ENCODE data around the gene KRT32. TPM values are rescaled to one million over a fixed set of nuclear protein-coding genes. Genes with fewer than 3 reads are reported as not detected.
A peak's percentile ranks its signal among the peaks of the same experiment; 100 is the strongest.

KRT32 gene
- polyA plus RNA-seq, 1 donor (not counting 4 experiments of a cell fraction or from before 2014, with no cell fraction given), result not detected

GRCh38 chr17:41511116-41511515 lies 43.9 kb upstream of the KRT32 start:
- H3K4me1 ChIP-seq (ENCODE audit: control insufficient read depth, extremely low read depth, insufficient read depth, low read length), result peaks cover 33% of the 10 kb centered on the region
- H3K9me1 ChIP-seq (ENCODE audit: control insufficient read depth, extremely low read depth, insufficient read depth, low read length), result peaks cover 2% of the 10 kb centered on the region
- H3K4me2 ChIP-seq (ENCODE audit: control insufficient read depth, extremely low read depth, insufficient read depth, low read depth, low read length), result no peak overlapping the region
- dilution Hi-C loops (cut with MboI; ENCODE audit: extremely low pct_ligation_motif_present, low sequenced_read_pairs), result no loop called here
- H3K27ac ChIP-seq (ENCODE audit: control insufficient read depth, insufficient read depth, low read length), result no peak overlapping the region
- no peak overlapping the region for H3K9ac ChIP-seq (ENCODE audit: control insufficient read depth, extremely low read depth, insufficient read depth, low read length)
- H2AFZ ChIP-seq (ENCODE audit: control insufficient read depth, low read length), result no peak overlapping the region
- H3K79me2 ChIP-seq (ENCODE audit: control insufficient read depth, insufficient read depth, low read length), result no peaks in the 10 kb centered on the region
- no peak overlapping the region for H3K4me3 ChIP-seq (ENCODE audit: control insufficient read depth in 2 of 3, extremely low read depth in 1 of 3, insufficient read depth in 2 of 3, low read depth in 1 of 3, low read length in 3 of 3)
- TF ChIP-seq CTCF (optimal IDR thresholded peaks at IDR 0.05 in 1 of 3, IDR thresholded peaks at IDR 0.05 in 1 of 3, conservative IDR thresholded peaks at IDR 0.05 in 1 of 3; ENCODE audit: extremely low read depth in 1 of 3, insufficient read depth in 2 of 3, low read length in 3 of 3), result no peak
- TF ChIP-seq EZH2 (IDR thresholded peaks at IDR 0.05; ENCODE audit: low read length), result no peak
- no peaks in the 10 kb centered on the region for H4K20me1 ChIP-seq (ENCODE audit: control insufficient read depth, extremely low read depth, insufficient read depth, low read length)
- FAIRE-seq (peak; percentile 34), DNase-seq (ENCODE audit: low read depth, low spot score) (no peak)
- peaks cover 0 to 6% of the 10 kb centered on the region in 2 experiments for H3K36me3 ChIP-seq (ENCODE audit: control insufficient read depth in 2 of 2, extremely low read depth in 1 of 2, insufficient read depth in 2 of 2, low read length in 2 of 2)
- no peaks in the 10 kb centered on the region for H3K9me3 ChIP-seq (ENCODE audit: control insufficient read depth, low read depth, low read length)
- H3K27me3 ChIP-seq (ENCODE audit: control insufficient read depth, extremely low read depth, insufficient read depth, low read length), result no peaks in the 10 kb centered on the region

GRCh38 chr17:41510251-41511065 lies 43.3 kb upstream of the KRT32 start:
- Histone ChIP-seq H3K9me3 (ENCODE audit: control insufficient read depth, low read depth, low read length) (no peaks in the 10 kb centered on the region), H3K27ac (ENCODE audit: control insufficient read depth, insufficient read depth, low read length) (no peak overlapping the region), H3K27me3 (ENCODE audit: control insufficient read depth, extremely low read depth, insufficient read depth, low read length) (no peaks in the 10 kb centered on the region), H2AFZ (ENCODE audit: control insufficient read depth, low read length) (no peak overlapping the region), H4K20me1 (ENCODE audit: control insufficient read depth, extremely low read depth, insufficient read depth, low read length) (no peaks in the 10 kb centered on the region), H3K79me2 (ENCODE audit: control insufficient read depth, insufficient read depth, low read length) (no peaks in the 10 kb centered on the region), H3K36me3 (ENCODE audit: control insufficient read depth in 2 of 2, extremely low read depth in 1 of 2, insufficient read depth in 2 of 2, low read length in 2 of 2) (no peaks in the 10 kb centered on the region), H3K4me1 (ENCODE audit: control insufficient read depth, extremely low read depth, insufficient read depth, low read length) (peaks cover 29% of the 10 kb centered on the region), H3K4me2 (ENCODE audit: control insufficient read depth, extremely low read depth, insufficient read depth, low read depth, low read length) (no peak overlapping the region), H3K9me1 (ENCODE audit: control insufficient read depth, extremely low read depth, insufficient read depth, low read length) (peaks cover 2% of the 10 kb centered on the region), H3K4me3 (ENCODE audit: control insufficient read depth in 2 of 3, extremely low read depth in 1 of 3, insufficient read depth in 2 of 3, low read depth in 1 of 3, low read length in 3 of 3) (no peak overlapping the region), H3K9ac (ENCODE audit: control insufficient read depth, extremely low read depth, insufficient read depth, low read length) (no peak overlapping the region)
- peak; percentile 61 for FAIRE-seq
- no peak for DNase-seq (ENCODE audit: low read depth, low spot score)
- TF ChIP-seq CTCF (optimal IDR thresholded peaks at IDR 0.05 in 1 of 3, IDR thresholded peaks at IDR 0.05 in 1 of 3, conservative IDR thresholded peaks at IDR 0.05 in 1 of 3; ENCODE audit: extremely low read depth in 1 of 3, insufficient read depth in 2 of 3, low read length in 3 of 3), result peak in 1 of 3 experiments; percentile 14
- TF ChIP-seq EZH2 (IDR thresholded peaks at IDR 0.05; ENCODE audit: low read length), result no peak
- dilution Hi-C loops (cut with MboI; ENCODE audit: extremely low pct_ligation_motif_present, low sequenced_read_pairs), result no loop called here

Data from keratinocyte (primary cell).